ENCODE results near the gene TMEM259. TPM values are rescaled to one million over a fixed set of nuclear protein-coding genes. Genes with fewer than 3 reads are reported as not detected.

TMEM259 gene
- total and polyA plus RNA-seq, 2 of the 13 experiments (the other 11 are each of a cell fraction or from before 2014, with no cell fraction given): 64.7 to 164 TPM

GRCh38 chr19:1050989-1051788 lies 30.3 kb upstream of the TMEM259 start (continued):
- TF ChIP-seq NFAT5 (CRISPR knock-in tag; IDR thresholded peaks at IDR 0.05) (peak; percentile 84), ZNF556 (CRISPR knock-in tag; IDR thresholded peaks at IDR 0.05; ENCODE audit: borderline replicate concordance) (no peak; the same call in 1 of the 2 replicates), ZBTB2 (CRISPR knock-in tag; IDR thresholded peaks at IDR 0.05; ENCODE audit: low read depth) (peak; percentile 51; the same call in 1 of the 2 replicates), ZSCAN5A (CRISPR knock-in tag; IDR thresholded peaks at IDR 0.05; ENCODE audit: borderline replicate concordance) (no peak), MAFK (conservative IDR thresholded peaks at IDR 0.05 in 1 of 2, IDR thresholded peaks at IDR 0.05 in 1 of 2; ENCODE audit: low read length in 2 of 2) (no peak), FOXA1 (IDR thresholded peaks at IDR 0.05) (no peak), FOXA1 (CRISPR knock-in tag; IDR thresholded peaks at IDR 0.05) (no peak), HOXA3 (CRISPR knock-in tag; IDR thresholded peaks at IDR 0.05) (peak; percentile 89), ZNF17 (CRISPR knock-in tag; IDR thresholded peaks at IDR 0.05) (no peak), CBFB (CRISPR knock-in tag; IDR thresholded peaks at IDR 0.05) (no peak), MZF1 (CRISPR knock-in tag; IDR thresholded peaks at IDR 0.05; ENCODE audit: borderline replicate concordance) (peak; percentile 92; the same call in 1 of the 2 replicates), NFIB (CRISPR knock-in tag; IDR thresholded peaks at IDR 0.05; ENCODE audit: borderline replicate concordance) (no peak), PAXIP1 (CRISPR knock-in tag; conservative IDR thresholded peaks at IDR 0.05) (peak; percentile 37), ZNF44 (CRISPR knock-in tag; IDR thresholded peaks at IDR 0.05) (no peak)

Measured in HepG2 (cell line).